Esophagus muscularis mucosa (tissue), 3 donors: Measurements from ENCODE around the gene MYO16.

Source experiments
- CTCF ChIP-seq, 3 experiments: fragments of 200-600 bp in 2 of 3; fragments of 450-650 bp in 1 of 3; sonication (generic) in 2 of 3; IDR thresholded peaks; one replicate each; pipeline ENCODE4 v1.5.1; 2017 to 2019; ENCODE audit warnings: antibody characterized with exemption in 3 of 3, mild to moderate bottlenecking in 2 of 3, moderate library complexity in 1 of 3
- POLR2A ChIP-seq: fragments of 450-650 bp; IDR thresholded peaks from one replicate; pipeline ENCODE4 v1.6.1; 2017; ENCODE audit warnings: antibody characterized with exemption, moderate library complexity, mild to moderate bottlenecking, low read depth

- TF ChIP-seq CTCF (IDR thresholded peaks at IDR 0.05) = no peak
- no peak for TF ChIP-seq POLR2A
Observed at GRCh38 chr13:108663710-108664109, 34.3 kb downstream of the MYO16 start.
